ENCODE data around the gene NRIP1. TPM values are rescaled to one million over a fixed set of nuclear protein-coding genes. Genes with fewer than 3 reads are reported as not detected.

The NRIP1 gene
- total RNA-seq, 1 donor from 2014 or later = 59.1 TPM

- Histone ChIP-seq H3K9ac (no peak overlapping the region), H3K4me2 (no peak overlapping the region), H3K9me3 (ENCODE audit: low read depth) (no peaks in the 10 kb centered on the region), H3F3A (ENCODE audit: low read depth) (no peaks in the 10 kb centered on the region), H4K20me1 (ENCODE audit: low read depth) (peaks cover 85% of the 10 kb centered on the region), H3K36me3 (no peaks in the 10 kb centered on the region), H2AFZ (replicated peaks) (no peak overlapping the region), H3K4me3 (no peak overlapping the region), H3K27me3 (no peaks in the 10 kb centered on the region), H3K79me2 (ENCODE audit: low read depth) (peaks cover 85% of the 10 kb centered on the region), H3K27ac (no peak overlapping the region), H3K4me1 (peaks cover 10% of the 10 kb centered on the region)
- TF ChIP-seq EZH2 (IDR thresholded peaks at IDR 0.05) = no peak
- TF ChIP-seq EZH2phosphoT487 (IDR thresholded peaks at IDR 0.05) = no peak
- TF ChIP-seq CTCF (IDR thresholded peaks at IDR 0.05) = no peak
- peaks cover 68% of the 10 kb centered on the region for H3K36me3 Mint-ChIP-seq
- no peaks in the 10 kb centered on the region for H3K27me3 Mint-ChIP-seq (ENCODE audit: insufficient read depth, low read depth)
- no peak for DNase-seq (ENCODE audit: low spot score)
- H3K9me3 Mint-ChIP-seq = peaks cover 50% of the 10 kb centered on the region
- no peak overlapping the region for H3K4me3 Mint-ChIP-seq
- no peaks in the 10 kb centered on the region for H3K4me1 Mint-ChIP-seq
- no peak overlapping the region for H3K27ac Mint-ChIP-seq
Measured at GRCh38 chr21:15023776-15024175, 41.0 kb downstream of the NRIP1 start.

GRCh38 chr21:15022608-15023261 is 42.1 kb downstream of the NRIP1 start:
- Histone ChIP-seq H3K4me1 (peaks cover under 1% of the 10 kb centered on the region), H3K9me3 (ENCODE audit: low read depth) (no peaks in the 10 kb centered on the region), H3K36me3 (no peaks in the 10 kb centered on the region), H2AFZ (replicated peaks) (no peak overlapping the region), H3F3A (ENCODE audit: low read depth) (no peaks in the 10 kb centered on the region), H3K9ac (no peak overlapping the region), H3K27ac (no peak overlapping the region), H3K79me2 (ENCODE audit: low read depth) (peaks cover 85% of the 10 kb centered on the region), H4K20me1 (ENCODE audit: low read depth) (peaks cover 79% of the 10 kb centered on the region), H3K4me3 (no peak overlapping the region), H3K4me2 (no peak overlapping the region), H3K27me3 (no peaks in the 10 kb centered on the region)
- TF ChIP-seq EZH2phosphoT487 (IDR thresholded peaks at IDR 0.05) = no peak
- no peak for TF ChIP-seq EZH2 (IDR thresholded peaks at IDR 0.05)
- no peak for TF ChIP-seq CTCF (IDR thresholded peaks at IDR 0.05)
- H3K9me3 Mint-ChIP-seq = peaks cover 48% of the 10 kb centered on the region
- no peaks in the 10 kb centered on the region for H3K4me1 Mint-ChIP-seq
- no peak for DNase-seq (ENCODE audit: low spot score)
- no peaks in the 10 kb centered on the region for H3K27me3 Mint-ChIP-seq (ENCODE audit: insufficient read depth, low read depth)
- H3K4me3 Mint-ChIP-seq = no peak overlapping the region
- no peak overlapping the region for H3K27ac Mint-ChIP-seq
- H3K36me3 Mint-ChIP-seq = peaks cover 70% of the 10 kb centered on the region

GRCh38 chr21:15020797-15021196 is 44.0 kb downstream of the NRIP1 start:
- Histone ChIP-seq H3K79me2 (ENCODE audit: low read depth) (peaks cover 83% of the 10 kb centered on the region), H3F3A (ENCODE audit: low read depth) (no peaks in the 10 kb centered on the region), H3K4me2 (no peak overlapping the region), H3K9me3 (ENCODE audit: low read depth) (no peaks in the 10 kb centered on the region), H4K20me1 (ENCODE audit: low read depth) (peaks cover 79% of the 10 kb centered on the region), H3K9ac (no peak overlapping the region), H3K27me3 (no peaks in the 10 kb centered on the region), H3K4me3 (no peak overlapping the region), H2AFZ (replicated peaks) (no peak overlapping the region), H3K27ac (no peak overlapping the region), H3K36me3 (no peaks in the 10 kb centered on the region), H3K4me1 (no peaks in the 10 kb centered on the region)
- H3K9me3 Mint-ChIP-seq = peaks cover 43% of the 10 kb centered on the region
- no peaks in the 10 kb centered on the region for H3K4me1 Mint-ChIP-seq
- H3K27ac Mint-ChIP-seq = no peak overlapping the region
- H3K4me3 Mint-ChIP-seq = no peak overlapping the region
- peaks cover 63% of the 10 kb centered on the region for H3K36me3 Mint-ChIP-seq
- TF ChIP-seq EZH2 (IDR thresholded peaks at IDR 0.05) (no peak), EZH2phosphoT487 (IDR thresholded peaks at IDR 0.05) (no peak), CTCF (IDR thresholded peaks at IDR 0.05) (no peak)
- no peak for DNase-seq (ENCODE audit: low spot score)
- H3K27me3 Mint-ChIP-seq (ENCODE audit: insufficient read depth, low read depth) = no peaks in the 10 kb centered on the region
